Measurements from ENCODE around the gene CACNA1C.

GRCh38 chr12:2650261-2651067, 597.7 kb downstream of the CACNA1C start:
- no peak for TF ChIP-seq CTCF (conservative IDR thresholded peaks at IDR 0.05; ENCODE audit: low read length)
- no peak for TF ChIP-seq EZH2phosphoT487 (IDR thresholded peaks at IDR 0.05; ENCODE audit: borderline replicate concordance, low read depth, low read length)
